ENCODE results near the gene ARL4D. TPM values are rescaled to one million over a fixed set of nuclear protein-coding genes. Genes with fewer than 3 reads are reported as not detected.
A peak's percentile ranks its signal among the peaks of the same experiment; 100 is the strongest.

The ARL4D gene
- polyA plus RNA-seq, 1 donor from 2014 or later: 10.6 TPM

DNA sequence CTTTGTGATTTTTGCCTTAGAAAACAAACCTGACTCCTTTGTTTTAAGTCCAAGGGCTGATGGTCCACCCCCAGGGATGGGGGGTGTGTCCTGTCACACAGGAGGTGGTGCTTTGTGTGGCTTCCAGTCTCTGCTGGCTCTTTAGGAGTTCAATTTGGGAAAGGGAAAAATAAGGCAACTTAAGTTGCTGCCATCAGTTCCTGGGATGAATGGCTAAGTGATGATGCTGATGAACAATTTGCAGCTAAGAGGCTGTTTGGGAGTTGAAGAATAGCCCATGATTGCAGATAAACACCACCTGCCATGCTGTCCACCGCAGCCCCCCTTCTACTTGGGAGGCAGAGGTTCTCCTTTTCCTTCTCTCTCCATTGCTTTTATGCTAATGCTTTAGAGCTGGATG lies 40.2 kb downstream of the ARL4D start:
- TF ChIP-seq, protein P1, sequence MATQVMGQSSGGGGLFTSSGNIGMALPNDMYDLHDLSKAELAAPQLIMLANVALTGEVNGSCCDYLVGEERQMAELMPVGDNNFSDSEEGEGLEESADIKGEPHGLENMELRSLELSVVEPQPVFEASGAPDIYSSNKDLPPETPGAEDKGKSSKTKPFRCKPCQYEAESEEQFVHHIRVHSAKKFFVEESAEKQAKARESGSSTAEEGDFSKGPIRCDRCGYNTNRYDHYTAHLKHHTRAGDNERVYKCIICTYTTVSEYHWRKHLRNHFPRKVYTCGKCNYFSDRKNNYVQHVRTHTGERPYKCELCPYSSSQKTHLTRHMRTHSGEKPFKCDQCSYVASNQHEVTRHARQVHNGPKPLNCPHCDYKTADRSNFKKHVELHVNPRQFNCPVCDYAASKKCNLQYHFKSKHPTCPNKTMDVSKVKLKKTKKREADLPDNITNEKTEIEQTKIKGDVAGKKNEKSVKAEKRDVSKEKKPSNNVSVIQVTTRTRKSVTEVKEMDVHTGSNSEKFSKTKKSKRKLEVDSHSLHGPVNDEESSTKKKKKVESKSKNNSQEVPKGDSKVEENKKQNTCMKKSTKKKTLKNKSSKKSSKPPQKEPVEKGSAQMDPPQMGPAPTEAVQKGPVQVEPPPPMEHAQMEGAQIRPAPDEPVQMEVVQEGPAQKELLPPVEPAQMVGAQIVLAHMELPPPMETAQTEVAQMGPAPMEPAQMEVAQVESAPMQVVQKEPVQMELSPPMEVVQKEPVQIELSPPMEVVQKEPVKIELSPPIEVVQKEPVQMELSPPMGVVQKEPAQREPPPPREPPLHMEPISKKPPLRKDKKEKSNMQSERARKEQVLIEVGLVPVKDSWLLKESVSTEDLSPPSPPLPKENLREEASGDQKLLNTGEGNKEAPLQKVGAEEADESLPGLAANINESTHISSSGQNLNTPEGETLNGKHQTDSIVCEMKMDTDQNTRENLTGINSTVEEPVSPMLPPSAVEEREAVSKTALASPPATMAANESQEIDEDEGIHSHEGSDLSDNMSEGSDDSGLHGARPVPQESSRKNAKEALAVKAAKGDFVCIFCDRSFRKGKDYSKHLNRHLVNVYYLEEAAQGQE (IDR thresholded peaks at IDR 0.05; ENCODE audit: borderline replicate concordance): peak; percentile 35
- no peak for TF ChIP-seq TAF1 (IDR thresholded peaks at IDR 0.05; ENCODE audit: low read depth)
- peak; percentile 86 for TF ChIP-seq POLR2AphosphoS5 (IDR thresholded peaks at IDR 0.05)
- no peaks in the 10 kb centered on the region for H3F3A ChIP-seq (ENCODE audit: insufficient read depth, low read length, poor library complexity, severe bottlenecking)
- H3K27me3 ChIP-seq (ENCODE audit: insufficient read depth, low read depth, low read length): no peaks in the 10 kb centered on the region
- no peak overlapping the region for H2AFZ ChIP-seq (ENCODE audit: low read depth, low read length)
- no peaks in the 10 kb centered on the region for H3K9me3 ChIP-seq (ENCODE audit: low read length)
- no peaks in the 10 kb centered on the region for H4K20me1 ChIP-seq (ENCODE audit: insufficient read depth)
- H3K36me3 ChIP-seq (ENCODE audit: insufficient read depth, low read length): no peaks in the 10 kb centered on the region
- H3K9me2 ChIP-seq (ENCODE audit: insufficient read depth, low read length): no peaks in the 10 kb centered on the region
- H3K79me2 ChIP-seq (replicated peaks; ENCODE audit: insufficient read depth, low read length): no peaks in the 10 kb centered on the region
- H3K4me2 ChIP-seq (ENCODE audit: low read length): no peak overlapping the region
- H3K4me3 ChIP-seq (ENCODE audit: low read length): no peak overlapping the region
- H3K9ac ChIP-seq (ENCODE audit: low read length): no peak overlapping the region
- peak overlapping the region; percentile 14 for H3K27ac ChIP-seq (ENCODE audit: low read length)

DNA sequence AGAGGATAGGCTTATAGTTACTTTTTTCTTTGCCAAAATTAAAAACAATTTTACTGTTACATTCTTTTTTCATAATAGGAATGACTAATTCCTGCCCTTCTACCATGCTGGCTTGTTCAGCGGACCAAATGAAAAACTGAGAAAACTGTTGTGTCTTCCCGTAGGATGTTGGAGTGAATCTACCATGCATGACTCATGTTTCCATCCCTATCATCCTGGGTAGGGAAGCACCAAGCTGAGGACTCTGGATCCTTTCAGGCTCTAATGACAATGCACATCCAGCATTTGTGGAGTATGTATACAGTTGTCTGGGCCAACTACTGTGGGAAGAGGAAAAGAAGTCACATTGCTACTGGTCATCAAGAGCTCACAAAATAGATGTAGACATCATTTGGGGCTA lies 43.9 kb downstream of the ARL4D start:
- Histone ChIP-seq H3K9me3 (ENCODE audit: low read length) (no peaks in the 10 kb centered on the region), H3K79me2 (replicated peaks; ENCODE audit: insufficient read depth, low read length) (no peaks in the 10 kb centered on the region), H3K9ac (ENCODE audit: low read length) (no peak overlapping the region), H3K27ac (ENCODE audit: low read length) (no peak overlapping the region), H3F3A (ENCODE audit: insufficient read depth, low read length, poor library complexity, severe bottlenecking) (no peaks in the 10 kb centered on the region), H3K27me3 (ENCODE audit: insufficient read depth, low read depth, low read length) (no peaks in the 10 kb centered on the region), H4K20me1 (ENCODE audit: insufficient read depth) (no peaks in the 10 kb centered on the region), H3K9me2 (ENCODE audit: insufficient read depth, low read length) (no peaks in the 10 kb centered on the region), H3K4me2 (ENCODE audit: low read length) (no peak overlapping the region), H3K36me3 (ENCODE audit: insufficient read depth, low read length) (no peaks in the 10 kb centered on the region), H3K4me3 (ENCODE audit: low read length) (no peak overlapping the region), H2AFZ (ENCODE audit: low read depth, low read length) (no peak overlapping the region)
- TF ChIP-seq EP300 (conservative IDR thresholded peaks at IDR 0.05; ENCODE audit: poor library complexity, severe bottlenecking): no peak
- TF ChIP-seq POLR2AphosphoS5 (IDR thresholded peaks at IDR 0.05): no peak
- TF ChIP-seq, protein P1 (IDR thresholded peaks at IDR 0.05; ENCODE audit: borderline replicate concordance): no peak
- TF ChIP-seq RAD21 (conservative IDR thresholded peaks at IDR 0.05): no peak
- no peak for TF ChIP-seq TAF1 (IDR thresholded peaks at IDR 0.05; ENCODE audit: low read depth)
- no peak for TF ChIP-seq MXI1 (conservative IDR thresholded peaks at IDR 0.05; ENCODE audit: poor library complexity, severe bottlenecking)
- TF ChIP-seq, protein P2, sequence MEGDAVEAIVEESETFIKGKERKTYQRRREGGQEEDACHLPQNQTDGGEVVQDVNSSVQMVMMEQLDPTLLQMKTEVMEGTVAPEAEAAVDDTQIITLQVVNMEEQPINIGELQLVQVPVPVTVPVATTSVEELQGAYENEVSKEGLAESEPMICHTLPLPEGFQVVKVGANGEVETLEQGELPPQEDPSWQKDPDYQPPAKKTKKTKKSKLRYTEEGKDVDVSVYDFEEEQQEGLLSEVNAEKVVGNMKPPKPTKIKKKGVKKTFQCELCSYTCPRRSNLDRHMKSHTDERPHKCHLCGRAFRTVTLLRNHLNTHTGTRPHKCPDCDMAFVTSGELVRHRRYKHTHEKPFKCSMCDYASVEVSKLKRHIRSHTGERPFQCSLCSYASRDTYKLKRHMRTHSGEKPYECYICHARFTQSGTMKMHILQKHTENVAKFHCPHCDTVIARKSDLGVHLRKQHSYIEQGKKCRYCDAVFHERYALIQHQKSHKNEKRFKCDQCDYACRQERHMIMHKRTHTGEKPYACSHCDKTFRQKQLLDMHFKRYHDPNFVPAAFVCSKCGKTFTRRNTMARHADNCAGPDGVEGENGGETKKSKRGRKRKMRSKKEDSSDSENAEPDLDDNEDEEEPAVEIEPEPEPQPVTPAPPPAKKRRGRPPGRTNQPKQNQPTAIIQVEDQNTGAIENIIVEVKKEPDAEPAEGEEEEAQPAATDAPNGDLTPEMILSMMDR (IDR thresholded peaks at IDR 0.05; ENCODE audit: poor library complexity, severe bottlenecking): no peak
- no peak for TF ChIP-seq EZH2 (IDR thresholded peaks at IDR 0.05; ENCODE audit: borderline replicate concordance, insufficient read depth, low read length, poor library complexity, severe bottlenecking)
- TF ChIP-seq SMC3 (conservative IDR thresholded peaks at IDR 0.05; ENCODE audit: poor library complexity): no peak
